Measurements from ENCODE around the gene BID.

Gene BID

GRCh38 chr22:17738386-17739128 lies 35.7 kb downstream of the BID start:
- DNase-seq (ENCODE audit: low read depth), result no peak

GRCh38 chr22:17734187-17734586 lies 40.1 kb downstream of the BID start:
- no peak for DNase-seq (ENCODE audit: low read depth)

- no peak for DNase-seq (ENCODE audit: low read depth)
These were observed 40.8 kb downstream of the BID start for GRCh38 chr22:17733466-17733865.

GRCh38 chr22:17732251-17732854 lies 41.9 kb downstream of the BID start:
- DNase-seq (ENCODE audit: low read depth), result no peak

- no peak for DNase-seq (ENCODE audit: low read depth)
These were observed 44.7 kb downstream of the BID start for GRCh38 chr22:17729561-17729960.

GRCh38 chr22:17728786-17729185 lies 45.5 kb downstream of the BID start:
- no peak for DNase-seq (ENCODE audit: low read depth)

- DNase-seq (ENCODE audit: low read depth), result no peak
These were observed 47.1 kb downstream of the BID start for GRCh38 chr22:17726928-17727897.

GRCh38 chr22:17726006-17726927 lies 48.0 kb downstream of the BID start:
- no peak for DNase-seq (ENCODE audit: low read depth)

- no peak for DNase-seq (ENCODE audit: low read depth)
These were observed 48.8 kb downstream of the BID start for GRCh38 chr22:17725500-17725796.

- DNase-seq (ENCODE audit: low read depth), result no peak
These were observed 49.4 kb downstream of the BID start for GRCh38 chr22:17724678-17725499.

GRCh38 chr22:17724241-17724640 lies 50.0 kb downstream of the BID start:
- DNase-seq (ENCODE audit: low read depth), result no peak

GRCh38 chr22:17719911-17720310 lies 54.4 kb downstream of the BID start:
- DNase-seq (ENCODE audit: low read depth), result no peak

- DNase-seq (ENCODE audit: low read depth), result no peak
These were observed 56.6 kb downstream of the BID start for GRCh38 chr22:17717708-17718107.

- DNase-seq (ENCODE audit: low read depth), result no peak
These were observed 57.7 kb downstream of the BID start for GRCh38 chr22:17716529-17716928.

- no peak for DNase-seq (ENCODE audit: low read depth)
These were observed 61.8 kb downstream of the BID start for GRCh38 chr22:17712441-17712840.

- DNase-seq (ENCODE audit: low read depth), result no peak
These were observed 64.2 kb downstream of the BID start for GRCh38 chr22:17710023-17710422.

- no peak for DNase-seq (ENCODE audit: low read depth)
These were observed 66.7 kb downstream of the BID start for GRCh38 chr22:17707526-17707925.

- DNase-seq (ENCODE audit: low read depth), result no peak
These were observed 67.3 kb downstream of the BID start for GRCh38 chr22:17706947-17707346.

GRCh38 chr22:17705951-17706900 lies 68.0 kb downstream of the BID start:
- DNase-seq (ENCODE audit: low read depth), result peak; percentile 33

- no peak for DNase-seq (ENCODE audit: low read depth)
These were observed 68.7 kb downstream of the BID start for GRCh38 chr22:17705546-17705945.
